Keratinocyte (primary cell): ENCODE data around the gene BOLA1.
"Not testable (repeated sequence)": the region's sequence is repeated elsewhere in the genome, so short reads cannot be mapped to it uniquely, and the experiment has no call there.

ENCODE experiments used
- CTCF ChIP-seq, 3 experiments: IDR thresholded peaks in 1 of 3; conservative IDR thresholded peaks in 1 of 3; optimal IDR thresholded peaks in 1 of 3; 2 replicates in 2 of 3; 3 replicates in 1 of 3; pipeline versions ENCODE3 to v1.5.1; 2011; ENCODE audit warnings: low read length in 3 of 3, mild to moderate bottlenecking in 3 of 3, moderate library complexity in 2 of 3, control low read depth in 1 of 3, inconsistent platforms in 1 of 3; ENCODE audit not compliant: insufficient read depth in 2 of 3; ENCODE audit errors: extremely low read depth in 1 of 3
- EZH2 ChIP-seq: IDR thresholded peaks from one replicate; pipeline ENCODE4 v1.6.1; 2012; ENCODE audit warnings: inconsistent platforms, mild to moderate bottlenecking, low read length, moderate library complexity

GRCh38 chr1:149866887-149867286 lies 32.5 kb upstream of the BOLA1 start:
- TF ChIP-seq CTCF (optimal IDR thresholded peaks at IDR 0.05 in 1 of 3, IDR thresholded peaks at IDR 0.05 in 1 of 3, conservative IDR thresholded peaks at IDR 0.05 in 1 of 3; ENCODE audit: extremely low read depth in 1 of 3, insufficient read depth in 2 of 3, low read length in 3 of 3); EZH2: not testable (repeated sequence)
